NCI-H774 (cell line): Measurements from ENCODE around the gene ISM1.
"Not testable (repeated sequence)": the region's sequence is repeated elsewhere in the genome, so short reads cannot be mapped to it uniquely, and the experiment has no call there.

Experiments
- DNase-seq: peaks from one replicate; lab custom pipeline; 2025; lab: John Stamatoyannopoulos, UW

The ISM1 gene

GRCh38 chr20:13221673-13222318, 722 bp downstream of the ISM1 start:
- peak; percentile 38 for DNase-seq

GRCh38 chr20:13222319-13222716, 1.2 kb downstream of the ISM1 start:
- no peak for DNase-seq

GRCh38 chr20:13223736-13224520, 2.9 kb downstream of the ISM1 start:
- DNase-seq = no peak

GRCh38 chr20:13226367-13226766, 5.3 kb downstream of the ISM1 start:
- no peak for DNase-seq

- DNase-seq = no peak
Measured at GRCh38 chr20:13228771-13229170, 7.7 kb downstream of the ISM1 start.

GRCh38 chr20:13229538-13229937, 8.5 kb downstream of the ISM1 start:
- DNase-seq = no peak

- DNase-seq = no peak
Measured at GRCh38 chr20:13231031-13231752, 10.1 kb downstream of the ISM1 start.

- DNase-seq = no peak
Measured at GRCh38 chr20:13232999-13233398, 11.9 kb downstream of the ISM1 start.

GRCh38 chr20:13234961-13235360, 13.9 kb downstream of the ISM1 start:
- DNase-seq = no peak

GRCh38 chr20:13236360-13236759, 15.3 kb downstream of the ISM1 start:
- not testable (repeated sequence) for DNase-seq

GRCh38 chr20:13236990-13237720, 16.1 kb downstream of the ISM1 start:
- DNase-seq = no peak

- DNase-seq = no peak
Measured at GRCh38 chr20:13238001-13238653, 17.1 kb downstream of the ISM1 start.

- DNase-seq = no peak
Measured at GRCh38 chr20:13243826-13244376, 22.8 kb downstream of the ISM1 start.

- no peak for DNase-seq
Measured at GRCh38 chr20:13245250-13245723, 24.2 kb downstream of the ISM1 start.

GRCh38 chr20:13249118-13249797, 28.2 kb downstream of the ISM1 start:
- DNase-seq = no peak

- no peak for DNase-seq
Measured at GRCh38 chr20:13249798-13250170, 28.7 kb downstream of the ISM1 start.

- no peak for DNase-seq
Measured at GRCh38 chr20:13250251-13250650, 29.2 kb downstream of the ISM1 start.

GRCh38 chr20:13251106-13251903, 30.2 kb downstream of the ISM1 start:
- DNase-seq = no peak

- no peak for DNase-seq
Measured at GRCh38 chr20:13251904-13252297, 30.8 kb downstream of the ISM1 start.

GRCh38 chr20:13255356-13255755, 34.3 kb downstream of the ISM1 start:
- no peak for DNase-seq
